ENCODE measurements around the gene ITGAD.

The ITGAD gene

DNA sequence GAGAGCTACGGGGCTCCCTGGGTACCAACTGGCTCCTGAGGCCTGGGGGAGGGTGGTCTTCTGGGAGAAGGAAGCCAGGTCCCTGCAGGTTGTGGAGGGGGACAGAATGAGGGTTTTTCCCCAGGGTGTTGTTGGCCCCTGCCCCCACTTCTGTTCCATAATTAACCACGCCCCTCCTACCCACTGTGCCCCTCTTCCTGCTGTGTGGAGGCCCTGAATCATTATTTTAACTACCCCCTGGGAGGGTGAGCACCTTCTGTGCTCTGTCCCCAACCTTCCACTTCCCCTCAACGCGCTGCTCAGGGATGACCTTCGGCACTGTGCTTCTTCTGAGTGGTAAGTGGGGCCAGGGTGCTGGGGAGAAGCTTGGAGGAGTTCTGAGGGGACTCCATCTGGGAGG is at the start of gene ITGAD:
ITGAD (plus strand) TSS at position 280 of the 400 bp plus-strand sequence; CDS start at position 306, 26 bp downstream.
- no peak for DNase-seq

DNA sequence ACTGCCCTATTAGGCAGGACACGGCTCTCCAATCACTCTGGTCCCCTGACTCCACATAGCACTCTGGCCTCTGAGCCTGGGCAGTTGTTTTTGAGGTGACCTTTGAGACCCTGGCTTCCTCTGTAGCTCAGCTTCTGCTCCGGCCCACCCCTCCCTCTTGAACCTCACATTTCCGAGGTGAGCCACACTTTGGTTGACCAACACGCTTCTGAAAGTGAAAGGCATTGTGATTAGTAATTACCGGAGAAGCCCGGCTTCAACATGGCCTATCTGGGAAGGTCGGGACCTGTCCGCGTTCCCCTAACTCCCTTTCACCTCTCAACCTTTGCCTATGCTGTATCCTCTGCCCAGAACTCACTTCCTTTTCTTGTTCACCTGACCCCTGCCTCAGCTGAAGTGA is 48.4 kb upstream of the ITGAD start:
- DNase-seq = no peak

DNA sequence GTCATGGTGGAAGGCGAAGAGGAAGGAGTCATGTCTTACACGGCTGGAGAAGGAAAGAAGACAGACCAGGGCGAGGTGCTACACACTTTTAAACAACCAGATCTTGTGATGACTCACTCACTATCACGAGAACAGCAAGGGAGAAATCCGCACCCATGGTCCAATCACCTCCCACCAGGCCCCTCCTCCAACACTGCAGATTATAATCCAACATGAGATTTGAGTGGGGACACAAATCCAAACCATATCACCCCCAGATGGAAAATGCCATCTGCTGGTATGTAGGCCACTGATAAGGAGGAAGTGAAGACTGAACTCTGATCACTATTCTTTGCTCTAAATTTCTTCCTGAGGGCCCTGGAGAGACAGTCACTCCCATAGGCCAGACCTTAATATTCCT is 45.7 kb upstream of the ITGAD start:
- DNase-seq = no peak

DNA sequence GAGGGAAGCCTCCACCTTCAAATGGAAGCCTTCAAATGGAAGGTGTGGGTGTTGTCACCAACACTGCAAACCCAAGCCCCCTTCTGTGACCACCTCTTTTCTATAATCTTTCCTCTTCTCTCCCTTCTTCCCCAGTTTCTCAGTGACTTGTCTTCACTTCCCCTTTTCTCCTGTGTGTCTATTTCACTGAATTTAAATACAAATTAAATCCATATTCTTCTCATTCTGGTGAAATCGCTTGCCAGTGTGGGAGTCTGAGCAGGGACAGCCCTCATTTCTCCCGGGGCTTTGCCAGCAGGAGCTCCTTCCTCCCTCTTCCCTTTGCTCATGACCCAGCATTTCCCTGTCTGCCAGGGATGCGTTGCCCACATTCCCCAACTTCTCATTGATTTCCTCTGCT is 44.6 kb upstream of the ITGAD start:
- no peak for DNase-seq

DNA sequence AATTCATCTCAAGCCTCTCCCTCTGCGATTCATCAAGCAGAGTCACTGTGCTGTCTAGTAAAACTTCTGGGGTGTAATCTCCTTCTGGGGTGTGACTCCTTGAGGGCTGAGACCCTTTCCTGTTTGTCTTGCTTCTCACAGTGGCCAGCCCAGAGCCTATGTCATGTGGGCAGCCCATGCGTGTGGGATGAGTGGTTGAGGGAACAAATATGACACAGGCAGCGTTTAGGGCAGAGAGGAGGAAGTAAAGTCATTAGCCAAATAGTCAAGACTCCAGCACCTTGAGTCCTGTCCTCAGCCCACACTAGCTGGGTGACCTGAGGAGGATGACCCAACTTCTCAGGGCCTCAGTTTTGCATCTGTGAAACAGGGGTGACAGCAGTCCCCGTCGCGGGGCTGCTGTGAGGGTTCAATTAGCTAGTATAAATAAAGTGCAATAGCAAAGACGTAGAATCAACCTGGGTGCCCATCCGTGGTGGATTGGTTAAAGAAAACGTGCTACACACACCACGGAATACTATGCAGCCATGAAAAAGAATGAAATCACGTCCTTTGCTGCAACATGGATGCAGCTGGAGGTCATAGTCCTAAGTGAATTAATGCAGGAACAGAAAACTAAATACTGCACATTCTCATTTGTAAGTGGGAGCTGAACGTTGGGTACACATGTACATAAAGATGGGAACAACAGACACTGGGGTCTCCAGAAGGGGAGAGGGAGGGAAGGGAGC is 42.7 kb upstream of the ITGAD start:
- DNase-seq = no peak

DNA sequence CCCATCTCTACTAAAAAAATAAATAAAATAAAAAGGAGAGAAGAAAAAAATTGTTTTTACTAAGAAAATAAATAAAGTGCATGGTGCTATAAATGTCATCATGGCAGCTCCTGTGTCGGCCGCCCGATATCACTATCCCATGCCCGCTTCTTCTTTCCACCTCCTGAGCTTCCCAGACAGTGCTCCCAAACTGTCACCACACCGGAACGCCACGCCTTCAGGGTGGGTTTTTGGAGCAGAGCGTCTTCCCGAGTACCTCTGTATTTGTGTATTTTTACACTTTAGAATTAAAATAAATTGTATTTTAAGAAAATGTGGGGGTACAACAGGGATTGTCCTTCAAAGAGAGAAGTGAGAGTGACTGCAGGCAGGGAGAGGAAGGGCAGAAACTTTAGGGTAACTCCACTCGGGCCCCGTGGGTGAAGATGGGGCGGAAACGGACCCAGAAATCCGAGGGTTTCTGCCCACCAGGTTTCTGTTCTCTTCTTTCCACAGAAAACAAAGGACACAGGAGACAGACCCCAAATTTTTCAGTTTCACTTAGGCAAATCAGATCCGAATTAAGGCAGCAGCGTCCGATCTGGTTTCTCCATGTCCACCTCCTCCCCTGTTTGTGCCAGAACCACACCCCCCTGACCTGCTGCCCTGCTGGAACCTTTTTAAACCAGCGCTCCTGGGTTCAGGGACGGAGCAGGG is 41.7 kb upstream of the ITGAD start:
- DNase-seq = no peak

DNA sequence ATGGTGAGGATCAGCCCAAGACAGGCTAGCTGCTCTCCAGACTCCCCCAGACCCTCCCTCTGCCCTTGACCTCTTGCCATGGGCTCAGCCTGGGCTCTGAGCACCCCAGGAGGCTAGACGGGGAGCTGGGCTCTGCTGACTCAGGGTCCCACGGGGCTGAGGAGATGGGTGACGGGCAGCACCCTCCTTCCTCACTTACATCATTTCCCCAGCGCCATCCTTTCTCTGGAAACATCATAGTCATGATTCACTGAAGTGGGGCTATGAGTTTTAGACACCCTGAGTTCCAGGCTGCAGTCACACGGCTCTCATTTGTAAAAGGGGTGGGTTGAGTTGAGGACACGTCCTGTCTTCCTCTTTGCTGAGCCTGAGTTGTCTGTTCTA is 41.2 kb upstream of the ITGAD start:
- DNase-seq = no peak

DNA sequence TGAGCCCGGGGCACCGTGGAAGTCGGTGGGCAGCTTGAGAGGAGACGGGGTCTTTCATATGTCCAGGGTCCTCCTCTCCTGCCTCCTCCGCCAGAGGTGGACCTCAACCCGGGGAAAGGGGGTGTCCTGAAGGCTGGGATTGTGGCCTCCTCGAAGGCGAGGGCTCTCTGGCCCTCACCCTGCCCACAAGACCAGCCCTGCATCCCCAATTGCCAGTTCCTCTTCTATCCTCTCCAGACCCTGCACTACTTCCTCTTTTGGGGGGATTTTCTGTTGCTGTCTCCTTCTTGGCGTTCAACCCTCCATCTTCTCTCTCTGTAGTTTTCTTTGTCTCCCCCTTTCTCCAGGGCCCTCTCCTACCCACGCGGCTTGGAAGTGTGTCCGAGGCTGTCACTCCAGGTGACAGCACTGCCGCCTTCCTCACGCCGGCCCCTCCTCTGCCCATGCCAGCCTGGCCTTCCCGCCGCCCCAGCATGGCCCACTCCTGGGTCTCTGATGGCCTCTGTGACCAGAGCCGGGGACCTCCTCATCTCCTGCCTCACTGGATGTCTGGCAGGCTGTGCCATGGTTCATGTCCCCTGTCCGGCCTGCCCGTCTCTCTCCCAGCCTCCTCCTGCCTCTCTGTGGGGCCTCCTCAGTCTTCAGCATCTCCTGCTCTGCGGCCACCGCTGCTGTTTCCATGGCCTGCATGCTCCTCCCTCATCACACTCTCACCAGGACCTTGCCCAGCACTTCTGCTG is 40.6 kb upstream of the ITGAD start:
- no peak for DNase-seq

DNA sequence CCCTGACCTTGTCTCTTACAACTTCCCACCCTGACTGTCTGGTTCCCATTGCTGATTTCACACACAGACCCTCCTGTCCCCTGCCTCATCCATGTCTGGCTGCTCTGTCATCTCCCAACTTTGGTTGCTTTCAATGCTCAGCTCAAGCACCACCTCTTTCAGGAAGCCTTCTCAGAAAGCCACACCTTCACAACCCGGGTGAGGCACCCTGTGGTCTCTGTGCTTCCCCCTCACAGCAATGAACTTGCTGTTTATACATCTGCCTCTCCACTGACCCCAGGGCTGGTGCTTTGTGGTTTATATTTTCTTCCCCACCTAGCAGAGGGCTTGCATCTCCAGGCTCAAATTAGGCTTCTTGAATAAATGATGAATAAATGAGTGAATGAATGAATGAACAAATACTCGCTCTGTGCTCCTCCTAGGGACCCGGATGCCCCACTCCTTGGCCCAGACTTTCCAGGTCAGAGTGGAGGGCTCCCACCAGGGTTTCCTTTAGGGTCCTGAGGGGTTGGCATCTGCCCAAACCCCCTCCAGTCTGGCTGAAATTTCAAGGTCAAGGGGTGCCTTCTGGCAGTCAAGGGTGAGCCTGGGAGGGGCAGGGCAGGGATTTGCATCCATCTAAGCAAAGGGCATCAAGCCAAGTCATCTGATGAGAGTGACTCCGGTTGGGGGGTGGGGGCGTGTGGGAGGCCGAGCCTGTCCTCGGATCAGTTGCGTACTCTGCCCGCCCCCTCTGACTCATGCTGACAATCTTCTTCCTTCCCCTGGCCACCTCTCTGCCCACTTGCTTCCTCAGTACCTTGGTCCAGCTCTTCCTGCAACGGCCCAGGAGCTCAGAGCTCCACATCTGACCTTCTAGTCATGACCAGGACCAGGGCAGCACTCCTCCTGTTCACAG is 38.5 kb upstream of the ITGAD start, which contains the start of gene ITGAX:
ITGAX (plus strand) TSS at position 783 of the 898 bp plus-strand sequence; CDS start at position 862, 79 bp downstream.
- DNase-seq = peak; percentile 11

DNA sequence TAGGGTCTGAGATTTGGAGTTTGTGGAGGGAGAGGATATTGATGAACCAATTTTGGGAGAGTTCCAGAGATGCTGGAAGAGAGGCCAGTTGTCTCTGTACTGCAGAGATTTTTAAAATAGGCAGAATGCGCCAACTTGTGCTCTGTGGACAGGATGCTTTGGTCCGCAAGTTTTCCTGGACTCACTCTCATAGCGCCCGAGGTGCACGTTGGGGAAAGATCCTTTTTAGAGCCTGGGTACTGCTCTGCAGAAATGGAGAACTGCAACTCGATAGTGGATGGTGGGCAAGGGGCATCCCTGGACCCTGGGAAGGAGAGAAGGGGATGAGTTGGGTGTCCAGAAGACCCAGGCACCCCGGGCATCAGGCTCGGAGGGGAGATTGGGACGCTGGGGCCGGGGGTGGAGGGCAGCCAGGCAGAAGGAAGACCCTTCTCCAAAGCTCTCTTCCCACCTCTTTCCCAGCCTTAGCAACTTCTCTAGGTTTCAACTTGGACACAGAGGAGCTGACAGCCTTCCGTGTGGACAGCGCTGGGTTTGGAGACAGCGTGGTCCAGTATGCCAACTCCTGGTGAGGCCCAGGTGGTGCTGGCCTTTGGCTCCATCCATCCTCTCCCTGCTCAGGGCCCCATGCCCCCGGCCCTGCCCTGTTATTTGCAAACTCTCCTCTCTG is 37.6 kb upstream of the ITGAD start:
- DNase-seq = no peak

DNA sequence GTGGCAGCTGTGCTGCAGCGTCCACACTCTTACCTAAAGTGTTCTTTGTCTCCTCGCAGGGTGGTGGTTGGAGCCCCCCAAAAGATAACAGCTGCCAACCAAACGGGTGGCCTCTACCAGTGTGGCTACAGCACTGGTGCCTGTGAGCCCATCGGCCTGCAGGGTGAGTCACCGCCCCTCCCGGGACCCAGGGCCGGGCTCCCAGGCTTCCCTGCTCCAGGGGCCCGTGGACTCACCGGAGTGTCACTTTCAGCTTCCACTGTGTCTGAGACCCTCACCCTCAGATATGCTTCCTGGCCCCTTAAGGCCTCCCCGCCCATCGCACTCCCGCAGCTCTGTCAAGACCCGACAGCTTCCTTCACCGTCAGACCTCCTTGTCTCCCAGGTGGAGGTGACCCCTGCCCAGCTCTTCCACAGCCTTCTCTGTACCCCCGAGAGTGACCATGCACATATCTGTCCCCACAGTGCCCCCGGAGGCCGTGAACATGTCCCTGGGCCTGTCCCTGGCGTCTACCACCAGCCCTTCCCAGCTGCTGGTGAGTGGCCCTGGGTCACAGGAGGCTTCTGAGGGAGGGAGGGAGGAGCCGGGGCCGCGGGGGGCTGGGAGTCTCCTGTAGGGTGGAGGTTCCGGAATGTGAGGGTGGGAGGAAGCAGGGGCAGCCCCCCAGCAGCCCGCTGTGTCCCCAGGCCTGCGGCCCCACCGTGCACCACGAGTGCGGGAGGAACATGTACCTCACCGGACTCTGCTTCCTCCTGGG is 36.4 kb upstream of the ITGAD start:
- no peak for DNase-seq

DNA sequence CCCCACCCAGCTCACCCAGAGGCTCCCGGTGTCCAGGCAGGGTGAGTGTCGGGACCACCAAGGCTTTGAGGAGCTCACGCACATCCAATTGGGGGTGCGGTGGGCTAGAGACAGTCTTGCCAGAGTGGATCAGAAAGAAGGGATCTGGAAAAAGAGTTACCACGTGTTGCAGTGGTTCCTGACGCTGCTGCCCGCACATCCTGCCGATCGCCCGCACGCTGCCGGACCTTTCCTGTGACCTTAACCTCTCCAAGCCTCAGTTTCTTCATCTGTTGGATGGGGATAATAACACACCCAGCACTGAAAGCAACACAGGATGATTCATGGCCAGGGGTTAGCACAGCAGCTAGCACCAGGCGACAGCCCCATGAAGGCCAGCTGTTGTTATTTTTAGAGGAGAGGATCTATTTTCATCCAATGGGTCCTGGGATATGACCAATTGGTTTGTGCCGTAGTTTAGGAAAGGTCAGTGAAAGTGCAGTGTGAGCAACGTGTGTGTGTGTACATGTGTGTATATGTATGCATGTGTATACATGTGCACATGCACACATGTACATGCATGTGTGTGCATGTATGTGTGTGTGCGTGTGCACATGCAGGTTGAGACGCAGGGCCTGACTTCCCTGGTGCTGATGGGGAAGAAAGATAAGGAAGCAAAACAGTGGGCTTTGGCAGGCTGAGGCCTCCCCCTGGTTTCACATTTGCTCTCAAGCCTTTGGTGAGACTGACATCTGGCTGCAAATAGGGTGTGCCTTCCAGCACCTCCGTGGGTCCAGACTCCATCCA is 35.6 kb upstream of the ITGAD start:
- no peak for DNase-seq

DNA sequence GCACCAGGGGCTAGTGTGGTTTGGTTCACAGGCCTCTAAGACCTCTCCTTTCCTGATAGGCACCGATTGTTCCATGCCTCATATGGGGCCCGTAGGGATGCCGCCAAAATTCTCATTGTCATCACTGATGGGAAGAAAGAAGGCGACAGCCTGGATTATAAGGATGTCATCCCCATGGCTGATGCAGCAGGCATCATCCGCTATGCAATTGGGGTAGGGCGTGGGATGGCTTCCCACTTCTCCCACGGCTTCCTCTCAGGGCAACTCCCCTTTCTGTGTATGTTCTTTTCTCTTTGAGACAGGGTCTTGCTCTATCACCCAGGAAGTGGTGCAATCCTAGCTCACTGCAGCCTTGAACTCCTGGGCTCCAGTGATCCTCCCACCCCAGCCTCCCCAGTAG is 32.9 kb upstream of the ITGAD start:
- DNase-seq = no peak

DNA sequence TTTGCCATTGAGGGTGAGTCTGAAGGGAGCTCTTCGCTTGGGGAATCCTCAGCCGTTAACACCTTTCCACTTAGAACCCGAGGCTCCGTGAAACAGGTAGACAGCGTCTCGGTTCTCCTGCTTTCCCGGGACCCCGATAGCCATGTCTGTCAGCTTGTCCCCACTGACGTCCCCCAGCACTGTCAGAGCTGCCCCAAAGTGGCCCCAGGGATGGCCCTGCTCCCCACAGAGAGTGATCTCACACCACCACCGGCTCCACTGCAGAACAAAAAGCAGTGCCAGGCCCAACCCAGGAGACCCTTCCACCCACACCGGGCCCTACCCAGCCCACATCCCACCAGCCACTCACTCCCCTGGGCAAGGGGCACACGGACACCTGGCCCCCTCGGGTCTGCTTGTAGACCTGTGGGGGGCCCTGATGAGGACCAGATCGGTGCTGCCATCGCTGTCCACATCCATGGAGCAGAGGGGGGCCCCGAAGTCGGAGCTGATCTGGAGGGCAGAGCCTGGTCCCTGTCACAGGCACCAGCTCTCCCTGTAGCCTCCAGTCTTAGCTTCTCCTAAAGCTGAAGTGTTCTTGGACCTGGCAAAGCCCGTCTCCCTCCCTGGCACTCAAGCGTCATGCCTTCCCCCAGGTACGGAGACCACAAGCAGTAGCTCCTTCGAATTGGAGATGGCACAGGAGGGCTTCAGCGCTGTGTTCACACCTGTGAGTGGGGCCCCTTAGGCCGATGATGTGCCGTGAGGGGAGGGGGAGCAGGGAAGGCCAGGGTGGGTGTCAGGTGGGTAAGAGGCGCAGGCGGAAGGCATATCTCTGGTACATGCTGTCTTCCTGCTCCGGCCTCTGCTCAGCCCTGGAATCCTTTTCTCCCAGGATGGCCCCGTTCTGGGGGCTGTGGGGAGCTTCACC is 31.7 kb upstream of the ITGAD start:
- no peak for DNase-seq

DNA sequence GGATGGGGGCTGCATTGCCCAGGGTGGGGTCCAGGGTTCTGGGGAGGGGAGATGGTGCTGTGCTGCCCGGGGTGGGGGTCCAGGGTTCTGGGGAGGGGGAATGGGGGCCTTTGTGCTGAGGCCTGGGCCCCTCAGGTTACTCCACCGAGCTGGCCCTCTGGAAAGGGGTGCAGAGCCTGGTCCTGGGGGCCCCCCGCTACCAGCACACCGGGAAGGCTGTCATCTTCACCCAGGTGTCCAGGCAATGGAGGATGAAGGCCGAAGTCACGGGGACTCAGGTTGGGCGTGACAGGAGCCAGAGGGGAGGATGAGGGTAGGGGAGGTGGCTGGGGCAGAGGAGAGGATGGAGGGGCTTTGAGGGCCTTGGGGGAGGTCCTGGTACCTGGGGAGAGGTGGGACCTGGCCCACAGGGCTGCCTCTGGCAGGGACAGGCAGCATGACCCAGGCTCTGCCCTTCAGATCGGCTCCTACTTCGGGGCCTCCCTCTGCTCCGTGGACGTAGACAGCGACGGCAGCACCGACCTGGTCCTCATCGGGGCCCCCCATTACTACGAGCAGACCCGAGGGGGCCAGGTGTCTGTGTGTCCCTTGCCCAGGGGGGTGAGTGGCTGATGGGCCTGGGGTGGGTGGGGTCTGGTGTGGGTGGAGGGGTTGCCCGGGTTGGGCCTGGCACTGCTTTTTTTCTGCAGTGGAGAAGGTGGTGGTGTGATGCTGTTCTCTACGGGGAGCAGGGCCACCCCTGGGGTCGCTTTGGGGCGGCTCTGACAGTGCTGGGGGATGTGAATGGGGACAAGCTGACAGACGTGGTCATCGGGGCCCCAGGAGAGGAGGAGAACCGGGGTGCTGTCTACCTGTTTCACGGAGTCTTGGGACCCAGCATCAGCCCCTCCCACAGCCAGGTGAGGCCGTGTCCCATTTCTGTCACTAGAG is 30.4 kb upstream of the ITGAD start:
- no peak for DNase-seq

DNA sequence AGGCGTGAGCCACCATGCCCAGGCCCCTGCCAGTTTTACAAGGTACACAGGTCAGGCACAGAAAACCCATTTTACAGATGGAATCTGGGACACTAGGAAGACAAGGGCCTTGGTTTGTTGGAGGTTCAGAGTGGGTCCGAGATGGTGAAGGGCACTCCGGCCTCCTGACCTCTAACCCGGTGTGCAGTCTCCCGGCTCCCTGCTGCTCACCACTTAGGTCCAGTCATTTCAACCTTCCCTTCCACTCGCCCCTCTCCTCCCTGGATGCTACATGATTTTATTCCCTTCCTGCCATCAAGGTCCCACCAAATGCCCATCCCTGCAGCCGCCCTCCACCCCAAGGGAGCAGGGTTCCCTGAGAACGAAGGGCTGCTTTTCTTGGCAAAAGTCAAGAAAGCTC is 29.4 kb upstream of the ITGAD start:
- no peak for DNase-seq

DNA sequence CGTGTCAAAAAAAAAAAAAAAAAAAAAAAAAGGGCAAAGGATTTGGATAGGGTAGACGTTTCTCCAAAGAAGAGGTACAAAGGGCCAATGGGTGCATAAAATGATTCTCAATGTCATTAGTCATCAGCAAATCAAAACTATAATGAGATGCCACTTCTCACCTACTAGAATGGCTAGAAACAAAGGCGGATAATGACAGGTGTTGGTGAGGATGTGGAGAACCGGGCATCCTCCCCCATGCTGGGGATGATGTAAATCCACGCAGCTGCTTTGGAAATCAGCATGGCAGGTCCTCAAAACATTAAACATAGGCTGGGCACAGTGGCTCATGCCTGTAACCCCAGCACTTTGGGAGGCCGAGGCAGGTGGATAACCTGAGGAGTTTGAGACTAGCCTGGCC is 28.7 kb upstream of the ITGAD start:
- no peak for DNase-seq

DNA sequence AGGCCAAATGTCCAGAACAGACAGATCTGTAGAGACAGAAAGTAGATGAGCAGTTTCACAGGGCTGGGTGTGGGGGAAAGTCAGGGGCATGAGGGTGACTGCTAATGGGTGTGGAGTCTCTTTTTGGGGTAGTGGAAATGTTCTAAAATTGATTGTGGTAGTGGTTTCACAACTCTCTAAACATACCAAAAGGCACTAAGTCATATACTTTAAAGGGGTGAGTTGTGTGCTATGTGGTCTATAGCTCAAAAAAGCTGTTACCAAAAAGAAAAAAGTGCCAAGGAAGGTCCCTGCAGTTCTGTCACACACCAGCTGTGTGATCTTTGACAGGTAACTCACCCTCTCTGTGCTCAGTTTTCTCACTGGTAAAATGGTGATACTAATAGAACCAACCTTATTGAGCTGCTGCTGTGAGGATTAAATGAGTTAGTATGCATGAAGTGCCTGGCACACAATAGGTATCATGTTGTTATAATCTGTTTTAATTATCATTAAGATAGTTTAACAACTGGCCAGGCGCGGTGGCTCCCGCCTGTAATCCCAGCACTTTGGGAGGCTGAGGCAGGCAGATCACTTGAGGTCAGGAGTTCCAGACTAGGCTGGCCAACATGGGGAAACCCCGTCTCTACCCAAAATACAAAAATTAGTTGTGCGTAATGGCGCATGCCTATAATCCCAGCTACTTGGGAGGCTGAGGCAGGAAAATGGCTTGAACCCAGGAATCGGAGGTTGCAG is 27.8 kb upstream of the ITGAD start:
- no peak for DNase-seq
